Hepatocyte (in vitro differentiated cells): Measurements from ENCODE around the gene GMDS.

Experiments used
- EZH2 ChIP-seq: fragments of 200-600 bp; sonication (generic); IDR thresholded peaks from 2 replicates; pipeline ENCODE4 v1.6.1; 2016; ENCODE audit warnings: antibody characterized with exemption, mild to moderate bottlenecking, borderline replicate concordance
- TF ChIP-seq, protein P1 (sequence below): fragments of 200-600 bp; sonication (generic); IDR thresholded peaks from 2 replicates; pipeline ENCODE4 v1.5.1; 2016; ENCODE audit warnings: antibody characterized with exemption, mild to moderate bottlenecking; ENCODE audit not compliant: poor library complexity

DNA sequence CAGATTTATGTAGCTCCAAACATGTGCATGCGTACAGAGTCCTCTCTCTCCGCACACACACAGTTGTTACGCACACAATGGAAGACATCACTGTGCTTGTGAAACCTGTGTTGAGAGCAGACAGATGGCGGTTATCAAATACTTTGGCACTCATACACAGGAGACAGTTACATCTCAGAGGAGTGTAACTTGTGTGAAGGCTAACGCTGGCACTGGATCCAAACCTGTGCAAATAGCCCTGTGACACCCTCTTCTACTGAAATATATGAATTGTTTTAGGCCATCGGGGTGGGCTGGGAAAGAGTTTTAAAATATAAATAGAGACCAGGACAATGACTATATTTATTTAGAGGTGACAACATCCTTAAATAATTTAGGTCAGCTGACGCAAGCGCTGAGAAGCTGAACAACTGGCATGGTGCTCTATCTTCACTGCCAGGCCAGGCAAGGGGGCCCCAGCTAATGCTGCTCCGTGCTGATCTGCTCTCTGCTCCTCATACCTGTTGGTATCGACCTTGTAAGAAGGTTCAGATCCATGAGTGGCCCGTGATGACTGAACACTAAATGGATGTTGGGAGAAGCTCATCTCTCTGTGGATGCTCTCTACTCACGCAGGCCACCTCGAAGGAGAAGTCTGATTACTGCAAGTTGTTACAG is 566.2 kb downstream of the GMDS start:
- TF ChIP-seq, protein P1, sequence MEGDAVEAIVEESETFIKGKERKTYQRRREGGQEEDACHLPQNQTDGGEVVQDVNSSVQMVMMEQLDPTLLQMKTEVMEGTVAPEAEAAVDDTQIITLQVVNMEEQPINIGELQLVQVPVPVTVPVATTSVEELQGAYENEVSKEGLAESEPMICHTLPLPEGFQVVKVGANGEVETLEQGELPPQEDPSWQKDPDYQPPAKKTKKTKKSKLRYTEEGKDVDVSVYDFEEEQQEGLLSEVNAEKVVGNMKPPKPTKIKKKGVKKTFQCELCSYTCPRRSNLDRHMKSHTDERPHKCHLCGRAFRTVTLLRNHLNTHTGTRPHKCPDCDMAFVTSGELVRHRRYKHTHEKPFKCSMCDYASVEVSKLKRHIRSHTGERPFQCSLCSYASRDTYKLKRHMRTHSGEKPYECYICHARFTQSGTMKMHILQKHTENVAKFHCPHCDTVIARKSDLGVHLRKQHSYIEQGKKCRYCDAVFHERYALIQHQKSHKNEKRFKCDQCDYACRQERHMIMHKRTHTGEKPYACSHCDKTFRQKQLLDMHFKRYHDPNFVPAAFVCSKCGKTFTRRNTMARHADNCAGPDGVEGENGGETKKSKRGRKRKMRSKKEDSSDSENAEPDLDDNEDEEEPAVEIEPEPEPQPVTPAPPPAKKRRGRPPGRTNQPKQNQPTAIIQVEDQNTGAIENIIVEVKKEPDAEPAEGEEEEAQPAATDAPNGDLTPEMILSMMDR, result no peak
- no peak for TF ChIP-seq EZH2
